Measurements from ENCODE around the gene NUCKS1.
"Not testable (repeated sequence)": the region's sequence is repeated elsewhere in the genome, so short reads cannot be mapped to it uniquely, and the experiment has no call there.

NUCKS1 gene

GRCh38 chr1:205729945-205730610 lies 19.9 kb downstream of the NUCKS1 start:
- no peaks in the 10 kb centered on the region for H3K27me3 ChIP-seq (ENCODE audit: control insufficient read depth in 3 of 3, insufficient read depth in 3 of 3, low read depth in 1 of 3, low read length in 3 of 3)
- no peak overlapping the region for H4K8ac ChIP-seq (ENCODE audit: low read depth, low read length)
- H3K4ac ChIP-seq (ENCODE audit: low read length): no peak overlapping the region
- no peak for DNase-seq (ENCODE audit: low spot score)
- no peak overlapping the region for H3K4me2 ChIP-seq (ENCODE audit: insufficient read depth, low read length, poor library complexity, severe bottlenecking)
- no peak overlapping the region for H2BK120ac ChIP-seq (ENCODE audit: low read depth, low read length)
- H3K23ac ChIP-seq (ENCODE audit: low read depth, low read length, poor library complexity): no peak overlapping the region
- H3K36me3 ChIP-seq (replicated peaks in 1 of 2; ENCODE audit: control insufficient read depth in 2 of 2, insufficient read depth in 2 of 2, low read length in 2 of 2): peaks cover 8 to 96% of the 10 kb centered on the region in 2 donors
- no peak overlapping the region for H2AK5ac ChIP-seq (ENCODE audit: low read depth, low read length)
- H3K18ac ChIP-seq (ENCODE audit: low read length): no peak overlapping the region
- no peak overlapping the region for H3K27ac ChIP-seq (replicated peaks; ENCODE audit: low read length)
- H2BK5ac ChIP-seq (ENCODE audit: low read length): no peak overlapping the region
- no peak overlapping the region for H3K14ac ChIP-seq (ENCODE audit: low read length)
- H2BK12ac ChIP-seq (ENCODE audit: low read length): no peak overlapping the region
- no peaks in the 10 kb centered on the region for H3K4me1 ChIP-seq (ENCODE audit: control insufficient read depth in 2 of 2, insufficient read depth in 1 of 2, low read depth in 1 of 2, low read length in 2 of 2)
- H2BK15ac ChIP-seq (ENCODE audit: low read length): no peak overlapping the region
- H3K9ac ChIP-seq (ENCODE audit: low read depth, low read length, poor library complexity): no peak overlapping the region
- no peak overlapping the region for H3K4me3 ChIP-seq (ENCODE audit: low read length in 2 of 2)
- WGBS, 2 donors (ENCODE audit: extremely low coverage in 2 of 2, insufficient read length in 2 of 2, insufficient replicate concordance in 1 of 2): no CpG with 5 or more reads among the region's 9 CpGs
- H3K9me3 ChIP-seq (replicated peaks in 1 of 2; ENCODE audit: control insufficient read depth in 2 of 2, insufficient read depth in 1 of 2, low read depth in 1 of 2, low read length in 2 of 2): peaks cover 0 to 10% of the 10 kb centered on the region in 2 donors
- no peak overlapping the region for H4K91ac ChIP-seq (ENCODE audit: low read depth, low read length, poor library complexity)
- H3K79me1 ChIP-seq (ENCODE audit: low read depth, low read length): peaks cover 1% of the 10 kb centered on the region
- no peak overlapping the region for H2AFZ ChIP-seq (ENCODE audit: low read length)

GRCh38 chr1:205726619-205727125 lies 23.3 kb downstream of the NUCKS1 start:
- H3K36me3 ChIP-seq (replicated peaks in 1 of 2; ENCODE audit: control insufficient read depth in 2 of 2, insufficient read depth in 2 of 2, low read length in 2 of 2): peaks cover 11 to 99% of the 10 kb centered on the region in 2 donors
- no peaks in the 10 kb centered on the region for H3K27me3 ChIP-seq (ENCODE audit: control insufficient read depth in 3 of 3, insufficient read depth in 3 of 3, low read depth in 1 of 3, low read length in 3 of 3)
- H3K27ac ChIP-seq (replicated peaks; ENCODE audit: low read length): no peak overlapping the region
- H2BK15ac ChIP-seq (ENCODE audit: low read length): no peak overlapping the region
- no peak overlapping the region for H3K4me3 ChIP-seq (ENCODE audit: low read length in 2 of 2)
- no peaks in the 10 kb centered on the region for H3K79me1 ChIP-seq (ENCODE audit: low read depth, low read length)
- no peak overlapping the region for H2AK5ac ChIP-seq (ENCODE audit: low read depth, low read length)
- H3K4me1 ChIP-seq (ENCODE audit: control insufficient read depth in 2 of 2, insufficient read depth in 1 of 2, low read depth in 1 of 2, low read length in 2 of 2): no peaks in the 10 kb centered on the region
- no CpG with 5 or more reads among the region's 4 CpGs for WGBS, 2 donors (ENCODE audit: extremely low coverage in 2 of 2, insufficient read length in 2 of 2, insufficient replicate concordance in 1 of 2)
- H2BK5ac ChIP-seq (ENCODE audit: low read length): no peak overlapping the region
- no peak overlapping the region for H3K4me2 ChIP-seq (ENCODE audit: insufficient read depth, low read length, poor library complexity, severe bottlenecking)
- H3K18ac ChIP-seq (ENCODE audit: low read length): no peak overlapping the region
- no peak overlapping the region for H4K91ac ChIP-seq (ENCODE audit: low read depth, low read length, poor library complexity)
- H2BK120ac ChIP-seq (ENCODE audit: low read depth, low read length): no peak overlapping the region
- no peak overlapping the region for H3K4ac ChIP-seq (ENCODE audit: low read length)
- no peak overlapping the region for H3K9ac ChIP-seq (ENCODE audit: low read depth, low read length, poor library complexity)
- H2AFZ ChIP-seq (ENCODE audit: low read length): no peak overlapping the region
- peaks cover 0 to 5% of the 10 kb centered on the region in 2 donors for H3K9me3 ChIP-seq (replicated peaks in 1 of 2; ENCODE audit: control insufficient read depth in 2 of 2, insufficient read depth in 1 of 2, low read depth in 1 of 2, low read length in 2 of 2)
- no peak overlapping the region for H2BK12ac ChIP-seq (ENCODE audit: low read length)
- no peak overlapping the region for H3K14ac ChIP-seq (ENCODE audit: low read length)
- no peak overlapping the region for H3K23ac ChIP-seq (ENCODE audit: low read depth, low read length, poor library complexity)
- no peak for DNase-seq (ENCODE audit: low spot score)
- no peak overlapping the region for H4K8ac ChIP-seq (ENCODE audit: low read depth, low read length)

- Histone ChIP-seq H3K14ac (ENCODE audit: low read length) (no peak overlapping the region), H4K91ac (ENCODE audit: low read depth, low read length, poor library complexity) (no peak overlapping the region), H3K4ac (ENCODE audit: low read length) (no peak overlapping the region), H3K9ac (ENCODE audit: low read depth, low read length, poor library complexity) (no peak overlapping the region), H2BK15ac (ENCODE audit: low read length) (no peak overlapping the region), H3K4me1 (ENCODE audit: control insufficient read depth in 2 of 2, insufficient read depth in 1 of 2, low read depth in 1 of 2, low read length in 2 of 2) (no peaks in the 10 kb centered on the region), H3K23ac (ENCODE audit: low read depth, low read length, poor library complexity) (no peak overlapping the region), H2AFZ (ENCODE audit: low read length) (no peak overlapping the region), H2BK12ac (ENCODE audit: low read length) (no peak overlapping the region), H4K8ac (ENCODE audit: low read depth, low read length) (no peak overlapping the region), H2AK5ac (ENCODE audit: low read depth, low read length) (no peak overlapping the region), H3K9me3 (replicated peaks in 1 of 2; ENCODE audit: control insufficient read depth in 2 of 2, insufficient read depth in 1 of 2, low read depth in 1 of 2, low read length in 2 of 2) (no peaks in the 10 kb centered on the region), H3K27me3 (ENCODE audit: control insufficient read depth in 3 of 3, insufficient read depth in 3 of 3, low read depth in 1 of 3, low read length in 3 of 3) (no peaks in the 10 kb centered on the region), H3K18ac (ENCODE audit: low read length) (no peak overlapping the region), H3K36me3 (replicated peaks in 1 of 2; ENCODE audit: control insufficient read depth in 2 of 2, insufficient read depth in 2 of 2, low read length in 2 of 2) (peaks cover 15 to 99% of the 10 kb centered on the region in 2 donors), H3K27ac (replicated peaks; ENCODE audit: low read length) (no peak overlapping the region), H2BK5ac (ENCODE audit: low read length) (no peak overlapping the region), H3K79me1 (ENCODE audit: low read depth, low read length) (no peaks in the 10 kb centered on the region), H3K4me2 (ENCODE audit: insufficient read depth, low read length, poor library complexity, severe bottlenecking) (no peak overlapping the region), H2BK120ac (ENCODE audit: low read depth, low read length) (no peak overlapping the region), H3K4me3 (ENCODE audit: low read length in 2 of 2) (no peak overlapping the region)
- no CpG with 5 or more reads among the region's 1 CpG for WGBS, 2 donors (ENCODE audit: extremely low coverage in 2 of 2, insufficient read length in 2 of 2, insufficient replicate concordance in 1 of 2)
- no peak for DNase-seq (ENCODE audit: low spot score)
Measured at GRCh38 chr1:205725514-205725913, 24.5 kb downstream of the NUCKS1 start.

GRCh38 chr1:205720740-205721139 lies 29.2 kb downstream of the NUCKS1 start:
- H3K27me3 ChIP-seq (ENCODE audit: control insufficient read depth in 3 of 3, insufficient read depth in 3 of 3, low read depth in 1 of 3, low read length in 3 of 3); H2BK5ac ChIP-seq (ENCODE audit: low read length); H2AFZ ChIP-seq (ENCODE audit: low read length); H3K4me1 ChIP-seq (ENCODE audit: control insufficient read depth in 2 of 2, insufficient read depth in 1 of 2, low read depth in 1 of 2, low read length in 2 of 2); H2BK15ac ChIP-seq (ENCODE audit: low read length); H2AK5ac ChIP-seq (ENCODE audit: low read depth, low read length); H3K4me2 ChIP-seq (ENCODE audit: insufficient read depth, low read length, poor library complexity, severe bottlenecking); H3K4me3 ChIP-seq (ENCODE audit: low read length in 2 of 2); H3K14ac ChIP-seq (ENCODE audit: low read length); H3K4ac ChIP-seq (ENCODE audit: low read length); H4K8ac ChIP-seq (ENCODE audit: low read depth, low read length); H3K18ac ChIP-seq (ENCODE audit: low read length); DNase-seq (ENCODE audit: low spot score); H3K79me1 ChIP-seq (ENCODE audit: low read depth, low read length); H3K9ac ChIP-seq (ENCODE audit: low read depth, low read length, poor library complexity); H3K23ac ChIP-seq (ENCODE audit: low read depth, low read length, poor library complexity); H2BK12ac ChIP-seq (ENCODE audit: low read length); H3K27ac ChIP-seq (replicated peaks; ENCODE audit: low read length); H3K9me3 ChIP-seq (replicated peaks in 1 of 2; ENCODE audit: control insufficient read depth in 2 of 2, insufficient read depth in 1 of 2, low read depth in 1 of 2, low read length in 2 of 2); H2BK120ac ChIP-seq (ENCODE audit: low read depth, low read length); H4K91ac ChIP-seq (ENCODE audit: low read depth, low read length, poor library complexity): not testable (repeated sequence)
- no CpG with 5 or more reads among the region's 2 CpGs for WGBS, 2 donors (ENCODE audit: extremely low coverage in 2 of 2, insufficient read length in 2 of 2, insufficient replicate concordance in 1 of 2)
- peaks cover 23 to 99% of the 10 kb centered on the region in 2 donors for H3K36me3 ChIP-seq (replicated peaks in 1 of 2; ENCODE audit: control insufficient read depth in 2 of 2, insufficient read depth in 2 of 2, low read length in 2 of 2)
